Left forelimb (tissue), 1 donor: ENCODE measurements around the gene IL23A.
"Not testable (repeated sequence)": the region's sequence is repeated elsewhere in the genome, so short reads cannot be mapped to it uniquely, and the experiment has no call there.

Source experiments
- DNase-seq: peaks from one replicate; pipeline ENCODE4 v3.0.0-alpha.2; 2018; ENCODE audit warnings: low spot score

The IL23A gene

GRCh38 chr12:56326126-56326525 lies 12.6 kb upstream of the IL23A start:
- no peak for DNase-seq

- no peak for DNase-seq
Observed at GRCh38 chr12:56326533-56326932, 12.2 kb upstream of the IL23A start.

GRCh38 chr12:56330936-56331490 lies 7.7 kb upstream of the IL23A start:
- no peak for DNase-seq

GRCh38 chr12:56332512-56333196 lies 6.0 kb upstream of the IL23A start:
- DNase-seq, result no peak

GRCh38 chr12:56333197-56333678 lies 5.4 kb upstream of the IL23A start:
- no peak for DNase-seq

GRCh38 chr12:56333679-56334489 lies 4.8 kb upstream of the IL23A start, which contains the start of gene PAN2:
Gene PAN2 (minus strand): TSS chr12:56334000. CDS start chr12:56333094, 906 bp downstream.
- DNase-seq, result peak; percentile 97

GRCh38 chr12:56334490-56334793 lies 4.2 kb upstream of the IL23A start:
- no peak for DNase-seq

- not testable (repeated sequence) for DNase-seq
Observed at GRCh38 chr12:56335527-56335926, 3.2 kb upstream of the IL23A start.

GRCh38 chr12:56336361-56337167 lies 2.1 kb upstream of the IL23A start:
- no peak for DNase-seq

GRCh38 chr12:56337753-56338251 lies 882 bp upstream of the IL23A start:
- DNase-seq, result no peak

GRCh38 chr12:56339158-56339422 lies 406 bp downstream of the IL23A start:
- no peak for DNase-seq

- no peak for DNase-seq
Observed at GRCh38 chr12:56341616-56342015, 2.9 kb downstream of the IL23A start.

- DNase-seq, result not testable (repeated sequence)
Observed at GRCh38 chr12:56342290-56342689, 3.6 kb downstream of the IL23A start.

- DNase-seq, result no peak
Observed at GRCh38 chr12:56346675-56347074, 8.0 kb downstream of the IL23A start.

GRCh38 chr12:56347255-56347654 lies 8.6 kb downstream of the IL23A start:
- not testable (repeated sequence) for DNase-seq

GRCh38 chr12:56348776-56349175 lies 10.1 kb downstream of the IL23A start:
- no peak for DNase-seq

GRCh38 chr12:56350662-56351061 lies 12.0 kb downstream of the IL23A start:
- no peak for DNase-seq

- no peak for DNase-seq
Observed at GRCh38 chr12:56351325-56351724, 12.6 kb downstream of the IL23A start.

GRCh38 chr12:56358836-56359532 lies 20.3 kb downstream of the IL23A start:
- DNase-seq, result no peak

GRCh38 chr12:56359851-56360767 lies 21.4 kb downstream of the IL23A start, which contains the start of gene STAT2:
Gene STAT2 (minus strand): TSS chr12:56360107. CDS start chr12:56356571, 3,536 bp downstream.
- peak; percentile 100 for DNase-seq
